Ishikawa (cell line): ENCODE data around the gene AUTS2.

Experiments
- CEBPB ChIP-seq: IDR thresholded peaks from 2 replicates; pipeline ENCODE4 v1.6.1; 2012
- CREB1 ChIP-seq: IDR thresholded peaks from 2 replicates; pipeline ENCODE4 v1.6.1; 2012; ENCODE audit warnings: low read depth
- EGR1 ChIP-seq: IDR thresholded peaks from 2 replicates; pipeline ENCODE4 v1.6.1; 2012
- EP300 ChIP-seq: IDR thresholded peaks from 2 replicates; pipeline ENCODE4 v1.6.1; 2012; ENCODE audit warnings: borderline replicate concordance
- FOXM1 ChIP-seq: IDR thresholded peaks from 2 replicates; pipeline ENCODE4 v1.6.1; 2012; ENCODE audit warnings: low read depth, borderline replicate concordance
- NFIC ChIP-seq: IDR thresholded peaks from 2 replicates; pipeline ENCODE4 v1.6.1; 2012
- RAD21 ChIP-seq: IDR thresholded peaks from 2 replicates; pipeline ENCODE4 v1.6.1; 2012; ENCODE audit warnings: low read depth
- REST ChIP-seq: IDR thresholded peaks from 2 replicates; pipeline ENCODE4 v1.6.1; 2012; ENCODE audit warnings: low read depth, mild to moderate bottlenecking
- TAF1 ChIP-seq: IDR thresholded peaks from 2 replicates; pipeline ENCODE4 v1.6.1; 2012; ENCODE audit warnings: low read depth, mild to moderate bottlenecking
- TCF12 ChIP-seq: IDR thresholded peaks from 2 replicates; pipeline ENCODE4 v1.6.1; 2012; ENCODE audit warnings: low read depth
- TEAD4 ChIP-seq: IDR thresholded peaks from 2 replicates; pipeline ENCODE4 v1.6.1; 2012
- YY1 ChIP-seq: IDR thresholded peaks from 2 replicates; pipeline ENCODE4 v1.6.1; 2012; ENCODE audit warnings: low read depth
- ZBTB7A ChIP-seq: IDR thresholded peaks from 2 replicates; pipeline ENCODE4 v1.6.1; 2012; ENCODE audit warnings: low read depth
- TF ChIP-seq, protein P1 (sequence below): IDR thresholded peaks from 2 replicates; pipeline ENCODE4 v1.6.1; 2012
- TF ChIP-seq, protein P2 (sequence below): IDR thresholded peaks from 2 replicates; pipeline ENCODE4 v1.6.1; 2012

Gene AUTS2

GRCh38 chr7:69588773-69589172 lies 9.5 kb upstream of the AUTS2 start:
- TF ChIP-seq EP300 (no peak), TCF12 (no peak), CREB1 (no peak), NFIC (no peak)
- TF ChIP-seq, protein P1, sequence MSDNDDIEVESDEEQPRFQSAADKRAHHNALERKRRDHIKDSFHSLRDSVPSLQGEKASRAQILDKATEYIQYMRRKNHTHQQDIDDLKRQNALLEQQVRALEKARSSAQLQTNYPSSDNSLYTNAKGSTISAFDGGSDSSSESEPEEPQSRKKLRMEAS = no peak

- TF ChIP-seq TEAD4 (no peak), EGR1 (no peak), ZBTB7A (no peak), REST (no peak), NFIC (no peak), RAD21 (no peak), FOXM1 (no peak)
- TF ChIP-seq, protein P1 = no peak
These were observed 6.5 kb upstream of the AUTS2 start for GRCh38 chr7:69591805-69592204.

DNA sequence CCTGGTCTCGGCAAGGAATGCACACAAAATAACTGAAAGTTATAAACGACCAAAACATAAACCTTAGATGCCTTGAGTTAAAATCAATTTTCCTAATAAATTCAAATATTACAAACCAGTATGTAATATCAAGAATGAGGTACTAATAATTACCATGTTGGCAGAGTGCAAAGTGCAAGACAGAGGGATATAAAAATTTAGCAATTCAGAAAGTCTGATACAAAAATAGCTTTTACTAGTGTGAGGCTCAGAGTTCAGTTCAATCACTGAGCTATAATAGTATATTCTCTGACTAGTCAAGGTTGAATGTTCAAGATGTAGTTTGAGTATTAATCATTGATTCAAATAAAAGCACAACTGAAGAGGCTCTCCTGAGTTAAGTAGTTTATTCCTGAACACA lies 4.8 kb upstream of the AUTS2 start:
- TF ChIP-seq, protein P2, sequence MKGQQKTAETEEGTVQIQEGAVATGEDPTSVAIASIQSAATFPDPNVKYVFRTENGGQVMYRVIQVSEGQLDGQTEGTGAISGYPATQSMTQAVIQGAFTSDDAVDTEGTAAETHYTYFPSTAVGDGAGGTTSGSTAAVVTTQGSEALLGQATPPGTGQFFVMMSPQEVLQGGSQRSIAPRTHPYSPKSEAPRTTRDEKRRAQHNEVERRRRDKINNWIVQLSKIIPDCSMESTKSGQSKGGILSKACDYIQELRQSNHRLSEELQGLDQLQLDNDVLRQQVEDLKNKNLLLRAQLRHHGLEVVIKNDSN = no peak
- TF ChIP-seq TCF12 = no peak
- no peak for TF ChIP-seq FOXM1
- TF ChIP-seq TAF1 = no peak
- no peak for TF ChIP-seq CREB1
- no peak for TF ChIP-seq EGR1
- TF ChIP-seq YY1 = no peak
- TF ChIP-seq EP300 = no peak
- no peak for TF ChIP-seq RAD21
- no peak for TF ChIP-seq REST
- no peak for TF ChIP-seq CEBPB
- TF ChIP-seq, protein P1 = no peak
- no peak for TF ChIP-seq TEAD4
- no peak for TF ChIP-seq ZBTB7A
- TF ChIP-seq NFIC = no peak

DNA sequence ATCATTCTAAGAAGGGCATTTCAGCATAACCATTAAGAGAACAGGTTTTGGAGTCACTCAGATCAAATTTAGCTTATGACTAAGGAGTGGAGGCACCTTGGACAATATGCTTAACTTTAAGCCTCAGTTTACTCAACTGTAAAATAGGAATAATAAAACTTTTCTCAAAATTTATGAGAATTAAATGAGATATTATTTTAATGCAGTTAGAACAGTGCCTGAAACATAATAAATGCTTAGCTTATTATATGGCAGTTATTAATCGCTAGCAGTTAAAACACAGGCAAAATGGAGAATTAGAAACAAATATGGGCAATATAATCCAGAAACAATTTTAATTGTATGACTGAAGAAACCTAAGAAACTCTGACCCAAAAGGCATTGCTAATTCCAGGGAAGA lies 2.9 kb upstream of the AUTS2 start:
- TF ChIP-seq RAD21 = no peak
- TF ChIP-seq YY1 = no peak
- no peak for TF ChIP-seq CEBPB

GRCh38 chr7:69596056-69596455 lies 2.2 kb upstream of the AUTS2 start:
- TF ChIP-seq TAF1 (no peak), EP300 (no peak), TCF12 (no peak), CREB1 (no peak), FOXM1 (no peak)
- TF ChIP-seq, protein P1 = no peak

GRCh38 chr7:69596723-69597277 lies 1.5 kb upstream of the AUTS2 start:
- TF ChIP-seq, protein P1 = no peak
- TF ChIP-seq CEBPB (no peak), TAF1 (no peak), TCF12 (no peak), CREB1 (no peak), FOXM1 (no peak)
